Panc1 (cell line): Measurements from ENCODE around the gene FAM110A.

Source experiments
- CTCF ChIP-seq: fragments of 450-650 bp; IDR thresholded peaks from 2 replicates; pipeline ENCODE4 v1.5.1; 2017; ENCODE audit warnings: mild to moderate bottlenecking
- POLR2AphosphoS5 ChIP-seq: IDR thresholded peaks from 2 replicates; pipeline ENCODE4 v1.6.1; 2012; ENCODE audit warnings: mild to moderate bottlenecking, low read depth, low read length, moderate library complexity

- TF ChIP-seq POLR2AphosphoS5 (no peak), CTCF (no peak)
Observed at GRCh38 chr20:856361-856775, 22.9 kb downstream of the FAM110A start.
